ENCODE data around the gene MAP3K20.

MAP3K20 gene

GRCh38 chr2:173141666-173142065 is 66.0 kb downstream of the MAP3K20 start:
- no peak for ATAC-seq
- H3K9me3 Mint-ChIP-seq, result peaks cover 17% of the 10 kb centered on the region
- peaks cover 9% of the 10 kb centered on the region for H3K36me3 Mint-ChIP-seq (ENCODE audit: low read depth)
- H3K4me1 Mint-ChIP-seq, result peaks cover 30% of the 10 kb centered on the region
- no peak overlapping the region for H3K27ac Mint-ChIP-seq
- no peak overlapping the region for H3K4me3 Mint-ChIP-seq
- peaks cover 18% of the 10 kb centered on the region for H3K27me3 Mint-ChIP-seq
- DNase-seq, result no peak

- ATAC-seq (peak; percentile 37), DNase-seq (no peak)
- peaks cover 20% of the 10 kb centered on the region for H3K27me3 Mint-ChIP-seq
- H3K27ac Mint-ChIP-seq, result no peak overlapping the region
- H3K36me3 Mint-ChIP-seq (ENCODE audit: low read depth), result peaks cover 9% of the 10 kb centered on the region
- H3K4me1 Mint-ChIP-seq, result peaks cover 42% of the 10 kb centered on the region
- H3K9me3 Mint-ChIP-seq, result peaks cover 22% of the 10 kb centered on the region
- H3K4me3 Mint-ChIP-seq, result no peak overlapping the region
Observed at GRCh38 chr2:173145454-173145853, 69.8 kb downstream of the MAP3K20 start.

- peaks cover 17% of the 10 kb centered on the region for H3K9me3 Mint-ChIP-seq
- ATAC-seq (no peak), DNase-seq (no peak)
- no peak overlapping the region for H3K4me3 Mint-ChIP-seq
- peaks cover 13% of the 10 kb centered on the region for H3K27me3 Mint-ChIP-seq
- peaks cover 4% of the 10 kb centered on the region for H3K36me3 Mint-ChIP-seq (ENCODE audit: low read depth)
- H3K27ac Mint-ChIP-seq, result no peak overlapping the region
- H3K4me1 Mint-ChIP-seq, result peaks cover 47% of the 10 kb centered on the region
Observed at GRCh38 chr2:173146590-173146989, 70.9 kb downstream of the MAP3K20 start.

GRCh38 chr2:173148520-173148919 is 72.9 kb downstream of the MAP3K20 start:
- DNase-seq, result no peak
- H3K4me3 Mint-ChIP-seq, result no peak overlapping the region
- H3K27ac Mint-ChIP-seq, result no peak overlapping the region

GRCh38 chr2:173149491-173149890 is 73.8 kb downstream of the MAP3K20 start:
- H3K36me3 Mint-ChIP-seq (ENCODE audit: low read depth), result no peaks in the 10 kb centered on the region
- peak overlapping the region; percentile 64 for H3K27ac Mint-ChIP-seq
- peaks cover 61% of the 10 kb centered on the region for H3K4me1 Mint-ChIP-seq
- peak overlapping the region; percentile 8 for H3K4me3 Mint-ChIP-seq
- peak; percentile 47 for DNase-seq
- ATAC-seq, result peak; percentile 63
- peaks cover 6% of the 10 kb centered on the region for H3K27me3 Mint-ChIP-seq
- peaks cover 6% of the 10 kb centered on the region for H3K9me3 Mint-ChIP-seq

More at GRCh38 chr2:173148520-173148919, 72.9 kb downstream of the MAP3K20 start:
- H3K9me3 Mint-ChIP-seq, result peaks cover 7% of the 10 kb centered on the region
- H3K4me1 Mint-ChIP-seq, result peaks cover 61% of the 10 kb centered on the region
- no peak for ATAC-seq
- H3K36me3 Mint-ChIP-seq (ENCODE audit: low read depth), result no peaks in the 10 kb centered on the region
- H3K27me3 Mint-ChIP-seq, result peaks cover 6% of the 10 kb centered on the region

GRCh38 chr2:173150087-173150486 is 74.4 kb downstream of the MAP3K20 start:
- Mint-ChIP-seq H3K27ac (peak overlapping the region; percentile 64), H3K36me3 (ENCODE audit: low read depth) (no peaks in the 10 kb centered on the region), H3K9me3 (peaks cover 6% of the 10 kb centered on the region), H3K4me3 (peak overlapping the region; percentile 8), H3K4me1 (peaks cover 60% of the 10 kb centered on the region), H3K27me3 (peaks cover 6% of the 10 kb centered on the region)
- no peak for ATAC-seq
- no peak for DNase-seq

GRCh38 chr2:173150963-173151362 is 75.3 kb downstream of the MAP3K20 start:
- no peak for DNase-seq
- ATAC-seq, result no peak
- H3K9me3 Mint-ChIP-seq, result peaks cover 6% of the 10 kb centered on the region
- peaks cover 6% of the 10 kb centered on the region for H3K27me3 Mint-ChIP-seq
- no peak overlapping the region for H3K4me3 Mint-ChIP-seq
- peaks cover 52% of the 10 kb centered on the region for H3K4me1 Mint-ChIP-seq
- peak overlapping the region; percentile 20 for H3K27ac Mint-ChIP-seq
- peaks cover 1% of the 10 kb centered on the region for H3K36me3 Mint-ChIP-seq (ENCODE audit: low read depth)

GRCh38 chr2:173151671-173152401 is 76.2 kb downstream of the MAP3K20 start:
- H3K27ac Mint-ChIP-seq, result peak overlapping the region; percentile 20
- H3K27me3 Mint-ChIP-seq, result peaks cover 6% of the 10 kb centered on the region

GRCh38 chr2:173153301-173153885 is 77.7 kb downstream of the MAP3K20 start:
- no peak for ATAC-seq
- DNase-seq, result no peak
- peaks cover 10% of the 10 kb centered on the region for H3K9me3 Mint-ChIP-seq
- H3K27ac Mint-ChIP-seq, result no peak overlapping the region
- no peak overlapping the region for H3K4me3 Mint-ChIP-seq
- H3K4me1 Mint-ChIP-seq, result peaks cover 42% of the 10 kb centered on the region
- H3K36me3 Mint-ChIP-seq (ENCODE audit: low read depth), result peaks cover 5% of the 10 kb centered on the region
- H3K27me3 Mint-ChIP-seq, result no peaks in the 10 kb centered on the region

More at GRCh38 chr2:173151671-173152401, 76.2 kb downstream of the MAP3K20 start:
- Mint-ChIP-seq H3K4me1 (peaks cover 46% of the 10 kb centered on the region), H3K4me3 (no peak overlapping the region), H3K9me3 (peaks cover 10% of the 10 kb centered on the region), H3K36me3 (ENCODE audit: low read depth) (peaks cover 5% of the 10 kb centered on the region)
- DNase-seq, result no peak
- peak; percentile 94 for ATAC-seq

- Mint-ChIP-seq H3K9me3 (peaks cover 4% of the 10 kb centered on the region), H3K27me3 (peaks cover 5% of the 10 kb centered on the region), H3K4me1 (peaks cover 9% of the 10 kb centered on the region), H3K36me3 (ENCODE audit: low read depth) (peaks cover 5% of the 10 kb centered on the region), H3K4me3 (no peak overlapping the region), H3K27ac (no peak overlapping the region)
- ATAC-seq (no peak), DNase-seq (no peak)
Observed at GRCh38 chr2:173157676-173158293, 82.1 kb downstream of the MAP3K20 start.

- H3K4me3 Mint-ChIP-seq, result no peak overlapping the region
- ATAC-seq (no peak), DNase-seq (no peak)
- peaks cover 5% of the 10 kb centered on the region for H3K27me3 Mint-ChIP-seq
- peaks cover 2% of the 10 kb centered on the region for H3K4me1 Mint-ChIP-seq
- H3K27ac Mint-ChIP-seq, result no peak overlapping the region
- peaks cover 7% of the 10 kb centered on the region for H3K36me3 Mint-ChIP-seq (ENCODE audit: low read depth)
- H3K9me3 Mint-ChIP-seq, result peaks cover 12% of the 10 kb centered on the region
Observed at GRCh38 chr2:173159791-173160463, 84.3 kb downstream of the MAP3K20 start.

GRCh38 chr2:173160618-173161017 is 85.0 kb downstream of the MAP3K20 start:
- ATAC-seq, result no peak
- H3K27me3 Mint-ChIP-seq, result peaks cover 5% of the 10 kb centered on the region
- H3K4me3 Mint-ChIP-seq, result no peak overlapping the region
- peaks cover 7% of the 10 kb centered on the region for H3K36me3 Mint-ChIP-seq (ENCODE audit: low read depth)
- DNase-seq, result no peak
- H3K9me3 Mint-ChIP-seq, result peaks cover 12% of the 10 kb centered on the region
- no peaks in the 10 kb centered on the region for H3K4me1 Mint-ChIP-seq
- H3K27ac Mint-ChIP-seq, result no peak overlapping the region

- H3K27ac Mint-ChIP-seq, result no peak overlapping the region
- peaks cover 5% of the 10 kb centered on the region for H3K27me3 Mint-ChIP-seq
- no peaks in the 10 kb centered on the region for H3K4me1 Mint-ChIP-seq
- ATAC-seq (no peak), DNase-seq (no peak)
- no peak overlapping the region for H3K4me3 Mint-ChIP-seq
- peaks cover 5% of the 10 kb centered on the region for H3K36me3 Mint-ChIP-seq (ENCODE audit: low read depth)
- peaks cover 11% of the 10 kb centered on the region for H3K9me3 Mint-ChIP-seq
Observed at GRCh38 chr2:173161040-173161439, 85.4 kb downstream of the MAP3K20 start.

- H3K36me3 Mint-ChIP-seq (ENCODE audit: low read depth), result peaks cover 3% of the 10 kb centered on the region
- no peaks in the 10 kb centered on the region for H3K4me1 Mint-ChIP-seq
- H3K9me3 Mint-ChIP-seq, result peaks cover 8% of the 10 kb centered on the region
- H3K4me3 Mint-ChIP-seq, result no peak overlapping the region
- peaks cover 5% of the 10 kb centered on the region for H3K27me3 Mint-ChIP-seq
- no peak for ATAC-seq
- H3K27ac Mint-ChIP-seq, result no peak overlapping the region
- no peak for DNase-seq
Observed at GRCh38 chr2:173161507-173161906, 85.9 kb downstream of the MAP3K20 start.
